K562 (cell line): ENCODE data around the gene RBBP5. TPM values are rescaled to one million over a fixed set of nuclear protein-coding genes. Genes with fewer than 3 reads are reported as not detected.

ENCODE experiments used
- BRD4 ChIP-seq: fragments of 200-600 bp; sonication (generic); IDR thresholded peaks from 2 replicates; pipeline ENCODE4 v1.6.1; 2017; ENCODE audit warnings: inconsistent platforms
- CC2D1A ChIP-seq: fragments of 450-650 bp; IDR thresholded peaks from 2 replicates; pipeline ENCODE4 v1.6.1; 2017; ENCODE audit warnings: mild to moderate bottlenecking
- CREBBP ChIP-seq: IDR thresholded peaks from one replicate; pipeline ENCODE4 v1.6.1; 2012; ENCODE audit warnings: low read depth, mild to moderate bottlenecking, control low read depth, inconsistent platforms, low read length
- EP400 ChIP-seq: fragments of 450-650 bp; IDR thresholded peaks from 2 replicates; pipeline ENCODE4 v1.6.1; 2017; ENCODE audit warnings: antibody characterized with exemption, mild to moderate bottlenecking, moderate library complexity
- FOXM1 ChIP-seq, 2 experiments: fragments of 450-650 bp in 1 of 2; sonication (generic) in 1 of 2; formaldehyde crosslinking in 1 of 2; IDR thresholded peaks; 2 replicates each; pipeline versions ENCODE4 v1.6.1 to v1.9.0; 2017 to 2022; ENCODE audit warnings: low read depth in 2 of 2, mild to moderate bottlenecking in 2 of 2, missing genetic modification reagents in 1 of 2, moderate library complexity in 1 of 2
- GABPA ChIP-seq: fragments of 200-800 bp; sonication (Bioruptor generic); conservative IDR thresholded peaks from 2 replicates; pipeline ENCODE4 v1.6.1; 2016; ENCODE audit warnings: low read depth, missing genetic modification characterization, missing compliant biosample characterization
- HDAC2 ChIP-seq: fragments of 450-650 bp; IDR thresholded peaks from 2 replicates; pipeline ENCODE4 v1.6.1; 2016; ENCODE audit warnings: mild to moderate bottlenecking
- HDAC6 ChIP-seq: IDR thresholded peaks from 2 replicates; pipeline ENCODE4 v1.6.1; 2012; ENCODE audit warnings: low read depth, mild to moderate bottlenecking, control low read depth, inconsistent platforms, low read length, moderate library complexity
- HNRNPK ChIP-seq: fragments of 200-400 bp; formaldehyde crosslinking; IDR thresholded peaks from one replicate; pipeline ENCODE4 v1.6.1; 2018; ENCODE audit warnings: mild to moderate bottlenecking, low read depth, low read length; ENCODE audit not compliant: poor library complexity, severe bottlenecking
- KLF13 ChIP-seq: fragments of 450-650 bp; IDR thresholded peaks from 2 replicates; pipeline ENCODE4 v1.6.1; 2016; ENCODE audit warnings: missing genetic modification characterization, low read depth, mild to moderate bottlenecking, missing compliant biosample characterization, moderate library complexity, borderline replicate concordance
- MEF2D ChIP-seq: conservative IDR thresholded peaks from 2 replicates; pipeline ENCODE4 v1.6.1; 2016; ENCODE audit warnings: low read depth, missing genetic modification characterization, missing compliant biosample characterization
- MXI1 ChIP-seq: IDR thresholded peaks from 2 replicates; pipeline ENCODE4 v1.6.1; 2011; ENCODE audit warnings: low read depth, mild to moderate bottlenecking, improper control_type of control experiment, low read length
- RAD21 ChIP-seq, 2 experiments: fragments of 250-450 bp in 1 of 2; fragments of 450-650 bp in 1 of 2; sonication (Bioruptor Pico) in 1 of 2; formaldehyde crosslinking in 1 of 2; IDR thresholded peaks in 1 of 2; conservative IDR thresholded peaks in 1 of 2; 2 replicates each; pipeline versions ENCODE4 v1.4.0 to v1.8.0; 2020 to 2022; ENCODE audit warnings: mild to moderate bottlenecking in 2 of 2, moderate library complexity in 1 of 2
- YY1 ChIP-seq, 3 experiments: IDR thresholded peaks; 2 replicates each; pipeline ENCODE4 v1.6.1; 2011; ENCODE audit warnings: low read length in 2 of 3, mild to moderate bottlenecking in 2 of 3, moderate library complexity in 2 of 3, borderline replicate concordance in 1 of 3, control low read depth in 1 of 3, low read depth in 1 of 3; ENCODE audit not compliant: insufficient read depth in 3 of 3, insufficient replicate concordance in 2 of 3, control insufficient read depth in 1 of 3, insufficient read length in 1 of 3; ENCODE audit errors: extremely low read depth in 1 of 3
- ZEB2 ChIP-seq: fragments of 450-650 bp; IDR thresholded peaks from 2 replicates; pipeline ENCODE4 v1.6.1; 2016
- ZNF766 ChIP-seq: fragments of 200-800 bp; sonication (Bioruptor generic); conservative IDR thresholded peaks from 2 replicates; pipeline ENCODE4 v1.6.1; 2016; ENCODE audit warnings: missing genetic modification characterization, missing compliant biosample characterization
- ZNF79 ChIP-seq: fragments of 250-450 bp; sonication (Bioruptor Pico); IDR thresholded peaks from 2 replicates; pipeline ENCODE4 v1.4.0; 2020; ENCODE audit warnings: low read depth, mild to moderate bottlenecking, moderate library complexity
- polyA plus RNA-seq, 8 experiments: library from polyadenylated mRNA; depleted of rRNA in 4 of 8; stranded (reverse) in 5 of 8; unstranded in 3 of 8; fragments of >200 nt; fragmentation: Nextera tagmentation in 2 of 8; fragmentation: Illumina TruSeq in 1 of 8; extraction: Ambion mirVana in 2 of 8; extraction: Trizol in 1 of 8; gene quantifications; 2 replicates each; pipeline versions ENCODE4 v1.2.1 to v1.2.3, GENCODE V29; 2011 to 2014; ENCODE audit warnings: inconsistent platforms in 1 of 8, missing spikeins in 1 of 8
- total RNA-seq, 7 experiments: library from RNA; depleted of rRNA in 6 of 7; stranded (reverse); fragments of >200 nt in 6 of 7; fragmentation: Illumina TruSeq in 2 of 7; extraction: Trizol in 2 of 7; gene quantifications; 2 replicates each; pipeline versions ENCODE4 v1.2.1 to v1.2.3, GENCODE V29; 2011 to 2021; ENCODE audit warnings: low replicate concordance in 1 of 7
- TF ChIP-seq, protein P1 (sequence below), 2 experiments: IDR thresholded peaks; 2 replicates each; pipeline ENCODE4 v1.6.1; 2012; ENCODE audit warnings: improper control_type of control experiment in 2 of 2, low read depth in 2 of 2, low read length in 2 of 2, borderline replicate concordance in 1 of 2
- TF ChIP-seq, protein P2 (sequence below): fragments of 450-650 bp; IDR thresholded peaks from 2 replicates; pipeline ENCODE4 v1.6.1; 2017; ENCODE audit warnings: antibody characterized with exemption
- TF ChIP-seq, protein P3 (sequence below): fragments of 450-650 bp; conservative IDR thresholded peaks from 2 replicates; pipeline ENCODE4 v1.6.1; 2016; ENCODE audit warnings: missing genetic modification characterization, low read depth, mild to moderate bottlenecking, control low read depth, missing compliant biosample characterization

Gene RBBP5
- total and polyA plus RNA-seq, 9 of the 15 experiments (the other 6 are each of a cell fraction or from before 2014, with no cell fraction given): 17.2 to 37.4 (median 28.4) TPM

DNA sequence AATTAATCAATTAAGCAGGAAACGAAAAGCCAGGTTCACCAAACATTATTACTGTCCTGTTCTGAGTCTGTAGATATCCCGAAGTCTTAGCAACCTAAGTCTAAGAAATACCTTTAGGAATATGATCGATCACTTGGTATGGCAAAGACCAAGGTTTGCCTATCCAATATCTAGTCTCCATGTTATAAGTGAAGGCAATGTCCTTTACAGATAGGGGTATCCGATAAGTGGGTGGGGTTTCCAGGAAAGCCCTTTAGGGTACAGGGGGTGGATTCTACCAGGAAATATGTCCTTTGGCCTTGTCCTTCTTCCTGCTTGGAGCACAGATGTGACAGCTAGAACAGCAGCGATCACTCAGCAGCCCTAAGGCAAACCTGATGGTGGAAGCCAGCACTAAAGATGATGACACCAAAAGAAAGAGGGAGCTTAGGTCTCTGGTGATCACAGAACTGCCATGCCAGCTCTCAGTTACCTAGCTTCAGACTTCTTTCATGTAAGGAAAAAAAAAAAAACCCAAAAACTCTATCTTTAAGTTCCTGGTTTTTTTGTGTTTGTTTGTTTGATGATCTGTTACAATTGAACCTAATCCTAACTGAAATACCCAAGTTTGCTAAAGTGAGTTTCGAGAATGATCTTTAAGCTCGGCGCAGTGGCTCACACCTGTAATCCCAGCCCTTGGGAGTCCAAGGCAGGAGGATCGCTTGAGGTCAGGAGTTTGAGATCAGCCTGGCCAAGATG is 48.9 kb upstream of the RBBP5 start (continued):
- TF ChIP-seq, protein P1, sequence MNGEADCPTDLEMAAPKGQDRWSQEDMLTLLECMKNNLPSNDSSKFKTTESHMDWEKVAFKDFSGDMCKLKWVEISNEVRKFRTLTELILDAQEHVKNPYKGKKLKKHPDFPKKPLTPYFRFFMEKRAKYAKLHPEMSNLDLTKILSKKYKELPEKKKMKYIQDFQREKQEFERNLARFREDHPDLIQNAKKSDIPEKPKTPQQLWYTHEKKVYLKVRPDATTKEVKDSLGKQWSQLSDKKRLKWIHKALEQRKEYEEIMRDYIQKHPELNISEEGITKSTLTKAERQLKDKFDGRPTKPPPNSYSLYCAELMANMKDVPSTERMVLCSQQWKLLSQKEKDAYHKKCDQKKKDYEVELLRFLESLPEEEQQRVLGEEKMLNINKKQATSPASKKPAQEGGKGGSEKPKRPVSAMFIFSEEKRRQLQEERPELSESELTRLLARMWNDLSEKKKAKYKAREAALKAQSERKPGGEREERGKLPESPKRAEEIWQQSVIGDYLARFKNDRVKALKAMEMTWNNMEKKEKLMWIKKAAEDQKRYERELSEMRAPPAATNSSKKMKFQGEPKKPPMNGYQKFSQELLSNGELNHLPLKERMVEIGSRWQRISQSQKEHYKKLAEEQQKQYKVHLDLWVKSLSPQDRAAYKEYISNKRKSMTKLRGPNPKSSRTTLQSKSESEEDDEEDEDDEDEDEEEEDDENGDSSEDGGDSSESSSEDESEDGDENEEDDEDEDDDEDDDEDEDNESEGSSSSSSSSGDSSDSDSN (IDR thresholded peaks at IDR 0.05; ENCODE audit: borderline replicate concordance in 1 of 2, low read depth in 2 of 2, low read length in 2 of 2): 0 out of 4 replicates have a peak, but pooled peaks of 1 of the 2 experiments have one; percentile 46
- TF ChIP-seq EP400: peak; percentile 71
- 0 out of 2 replicates have a peak, but pooled peaks have one; percentile 42 for TF ChIP-seq HDAC2
- TF ChIP-seq CC2D1A: peak; percentile 95
- peak; percentile 53; the same call in 1 of the 2 replicates for TF ChIP-seq BRD4
- TF ChIP-seq YY1 (IDR thresholded peaks at IDR 0.05; ENCODE audit: borderline replicate concordance in 1 of 3, control insufficient read depth in 1 of 3, extremely low read depth in 1 of 3, insufficient read depth in 3 of 3, insufficient read length in 1 of 3, insufficient replicate concordance in 2 of 3, low read depth in 1 of 3, low read length in 2 of 3): no peak
- TF ChIP-seq RAD21 (CRISPR knock-in tag; conservative IDR thresholded peaks at IDR 0.05 in 1 of 2, IDR thresholded peaks at IDR 0.05 in 1 of 2): peak in 1 of 2 experiments; percentile 34; a peak in 2 of 4 replicates
- TF ChIP-seq ZEB2: peak; percentile 46; the same call in 1 of the 2 replicates
- 0 out of 2 replicates have a peak, but pooled peaks have one; percentile 11 for TF ChIP-seq FOXM1 (IDR thresholded peaks at IDR 0.05; ENCODE audit: low read depth)
- TF ChIP-seq FOXM1 (CRISPR knock-in tag; IDR thresholded peaks at IDR 0.05; ENCODE audit: low read depth): no peak
- TF ChIP-seq MEF2D: 0 out of 2 replicates have a peak, but pooled peaks have one; percentile 18
- TF ChIP-seq CREBBP: no peak
- 0 out of 2 replicates have a peak, but pooled peaks have one; percentile 13 for TF ChIP-seq GABPA (tag)
- no peak for TF ChIP-seq HNRNPK
- TF ChIP-seq ZNF79 (CRISPR knock-in tag): no peak
- TF ChIP-seq ZNF766 (CRISPR knock-in tag): peak; percentile 74
- TF ChIP-seq, protein P2, sequence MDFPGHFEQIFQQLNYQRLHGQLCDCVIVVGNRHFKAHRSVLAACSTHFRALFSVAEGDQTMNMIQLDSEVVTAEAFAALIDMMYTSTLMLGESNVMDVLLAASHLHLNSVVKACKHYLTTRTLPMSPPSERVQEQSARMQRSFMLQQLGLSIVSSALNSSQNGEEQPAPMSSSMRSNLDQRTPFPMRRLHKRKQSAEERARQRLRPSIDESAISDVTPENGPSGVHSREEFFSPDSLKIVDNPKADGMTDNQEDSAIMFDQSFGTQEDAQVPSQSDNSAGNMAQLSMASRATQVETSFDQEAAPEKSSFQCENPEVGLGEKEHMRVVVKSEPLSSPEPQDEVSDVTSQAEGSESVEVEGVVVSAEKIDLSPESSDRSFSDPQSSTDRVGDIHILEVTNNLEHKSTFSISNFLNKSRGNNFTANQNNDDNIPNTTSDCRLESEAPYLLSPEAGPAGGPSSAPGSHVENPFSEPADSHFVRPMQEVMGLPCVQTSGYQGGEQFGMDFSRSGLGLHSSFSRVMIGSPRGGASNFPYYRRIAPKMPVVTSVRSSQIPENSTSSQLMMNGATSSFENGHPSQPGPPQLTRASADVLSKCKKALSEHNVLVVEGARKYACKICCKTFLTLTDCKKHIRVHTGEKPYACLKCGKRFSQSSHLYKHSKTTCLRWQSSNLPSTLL: peak; percentile 93
- TF ChIP-seq MXI1: no peak
- TF ChIP-seq KLF13 (tag): peak; percentile 67; the same call in 1 of the 2 replicates
- TF ChIP-seq, protein P3, sequence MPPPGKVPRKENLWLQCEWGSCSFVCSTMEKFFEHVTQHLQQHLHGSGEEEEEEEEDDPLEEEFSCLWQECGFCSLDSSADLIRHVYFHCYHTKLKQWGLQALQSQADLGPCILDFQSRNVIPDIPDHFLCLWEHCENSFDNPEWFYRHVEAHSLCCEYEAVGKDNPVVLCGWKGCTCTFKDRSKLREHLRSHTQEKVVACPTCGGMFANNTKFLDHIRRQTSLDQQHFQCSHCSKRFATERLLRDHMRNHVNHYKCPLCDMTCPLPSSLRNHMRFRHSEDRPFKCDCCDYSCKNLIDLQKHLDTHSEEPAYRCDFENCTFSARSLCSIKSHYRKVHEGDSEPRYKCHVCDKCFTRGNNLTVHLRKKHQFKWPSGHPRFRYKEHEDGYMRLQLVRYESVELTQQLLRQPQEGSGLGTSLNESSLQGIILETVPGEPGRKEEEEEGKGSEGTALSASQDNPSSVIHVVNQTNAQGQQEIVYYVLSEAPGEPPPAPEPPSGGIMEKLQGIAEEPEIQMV (tag): peak; percentile 54; the same call in 1 of the 2 replicates
- no peak for TF ChIP-seq HDAC6
